DOHH2 (cell line): ENCODE measurements around the gene PAQR6.

ENCODE experiments used
- CTCF ChIP-seq: fragments of 200-600 bp; sonication (generic); IDR thresholded peaks from one replicate; pipeline ENCODE4 v1.5.1; 2014; ENCODE audit warnings: antibody characterized with exemption, mild to moderate bottlenecking, low read depth, low read length; ENCODE audit not compliant: poor library complexity, severe bottlenecking
- EZH2phosphoT487 ChIP-seq: fragments of 200-600 bp; sonication (generic); IDR thresholded peaks from 2 replicates; pipeline ENCODE4 v1.6.1; 2017; ENCODE audit warnings: borderline replicate concordance, mild to moderate bottlenecking, antibody characterized with exemption, low read length, moderate library complexity, mixed read lengths

- TF ChIP-seq CTCF (no peak), EZH2phosphoT487 (no peak)
Observed at GRCh38 chr1:156226782-156227181, 21.1 kb downstream of the PAQR6 start.
